PC-9 (cell line): ENCODE data around the gene ALLC.

Experiments
- CTCF ChIP-seq: fragments of 200-600 bp; sonication (generic); conservative IDR thresholded peaks from 2 replicates; pipeline ENCODE4 v1.6.1; 2017; ENCODE audit warnings: mixed run types, antibody characterized with exemption, mild to moderate bottlenecking, moderate library complexity
- EZH2 ChIP-seq: fragments of 200-600 bp; sonication (generic); IDR thresholded peaks from 2 replicates; pipeline ENCODE4 v1.8.0; 2017; ENCODE audit warnings: antibody characterized with exemption, low read depth

DNA sequence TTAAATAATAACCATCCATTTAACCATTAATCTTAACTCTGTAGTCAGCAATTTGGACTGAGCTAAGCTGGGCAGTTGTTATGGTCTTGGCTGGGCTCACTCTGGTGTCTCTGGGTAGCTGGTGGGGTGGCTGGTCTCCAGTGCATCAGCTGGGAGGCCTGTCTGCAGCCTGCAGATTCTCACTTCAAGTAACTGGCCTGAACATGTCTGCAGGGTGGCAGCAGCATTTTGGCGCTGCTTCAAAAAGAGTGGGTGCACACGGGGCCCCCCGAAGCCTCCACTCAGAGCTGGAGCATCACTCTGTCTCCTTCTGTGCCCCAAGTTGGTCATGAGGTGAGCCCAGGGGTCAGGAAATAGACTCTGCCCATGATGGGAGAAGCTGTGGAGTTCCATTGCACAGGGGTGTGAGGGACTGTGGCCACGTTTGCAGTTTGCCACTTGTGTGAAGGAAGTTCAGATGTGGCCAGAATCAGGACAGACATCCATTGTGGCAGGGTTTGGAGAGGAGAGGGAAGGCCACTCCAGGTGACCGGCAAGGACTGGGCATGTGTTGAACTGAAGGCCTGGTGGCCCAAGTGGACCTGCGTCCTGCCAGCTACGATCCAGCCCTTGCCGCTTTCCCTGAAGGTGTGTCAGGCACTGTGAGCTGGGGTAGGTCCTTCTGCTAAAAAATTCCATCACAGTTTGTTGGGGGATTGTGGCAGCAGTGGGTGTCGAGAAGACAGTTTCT is 4.9 kb upstream of the ALLC start:
- TF ChIP-seq CTCF: no peak
- no peak for TF ChIP-seq EZH2
